ENCODE data around the gene AGER. TPM values are rescaled to one million over a fixed set of nuclear protein-coding genes. Genes with fewer than 3 reads are reported as not detected.

Gene AGER
- total and polyA plus RNA-seq, 2 donors (not counting 3 experiments of a cell fraction or from before 2014, with no cell fraction given) = 5.1 to 18.5 TPM

DNA sequence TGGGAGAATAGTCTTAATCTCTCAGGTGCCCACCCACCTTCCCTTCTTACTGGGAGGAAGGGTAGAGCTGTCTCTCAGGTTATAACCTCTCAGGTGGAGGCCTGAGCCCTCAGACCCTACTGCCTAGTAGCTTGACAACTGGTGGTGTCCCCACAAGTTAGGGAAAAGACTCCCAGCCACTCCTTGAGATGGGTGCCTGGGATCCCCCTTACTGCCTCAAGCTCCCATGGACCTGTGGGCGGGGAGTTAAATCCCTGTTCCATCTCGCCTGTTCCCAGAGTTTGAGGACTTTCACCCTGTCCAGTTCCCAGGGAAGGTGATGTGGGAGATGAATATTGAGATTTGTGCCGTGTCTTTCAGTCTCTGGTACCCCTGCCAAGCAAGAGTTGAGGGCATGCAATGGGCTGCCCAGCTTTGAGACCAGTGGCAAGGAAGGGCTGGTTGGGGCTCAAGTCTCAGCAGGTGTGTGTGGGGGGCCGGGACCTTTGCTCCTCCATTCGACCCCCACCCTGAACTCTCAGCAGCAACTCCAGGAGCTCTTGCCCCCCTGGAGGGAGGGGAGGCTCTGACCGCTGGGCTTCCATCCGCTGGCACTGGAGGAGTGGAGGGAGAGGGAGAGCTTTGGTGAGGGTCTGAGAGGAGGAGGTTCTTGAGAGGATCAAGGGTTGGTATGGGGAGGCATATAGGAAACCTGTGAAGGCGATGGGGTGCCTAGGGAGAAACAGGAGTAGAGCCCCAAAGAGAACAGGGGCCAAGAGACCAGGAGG lies 7.0 kb upstream of the AGER start:
- Histone ChIP-seq H3K4me2 (ENCODE audit: insufficient read depth, low read length) (no peak overlapping the region), H3K9ac (replicated peaks; ENCODE audit: extremely low read depth, insufficient read depth, low read length) (no peak overlapping the region), H3K9me1 (replicated peaks; ENCODE audit: control insufficient read depth, extremely low read depth, insufficient read depth, low read length) (no peaks in the 10 kb centered on the region), H3K9me3 (replicated peaks; ENCODE audit: control insufficient read depth, insufficient read depth, low read length) (no peaks in the 10 kb centered on the region), H3K4me1 (ENCODE audit: control insufficient read depth, extremely low read depth, insufficient read depth, low read length) (peaks cover 48% of the 10 kb centered on the region), H3K27ac (ENCODE audit: insufficient read depth, low read depth, low read length) (no peak overlapping the region), H2AFZ (ENCODE audit: low read depth, low read length) (no peak overlapping the region), H3K27me3 (ENCODE audit: control insufficient read depth in 2 of 2, insufficient read depth in 2 of 2, low read length in 2 of 2) (no peaks in the 10 kb centered on the region), H4K20me1 (replicated peaks; ENCODE audit: control insufficient read depth, extremely low read depth, insufficient read depth, low read length) (no peaks in the 10 kb centered on the region), H3K36me3 (ENCODE audit: control insufficient read depth in 2 of 2, extremely low read depth in 1 of 2, insufficient read depth in 2 of 2, low read length in 2 of 2) (peaks cover 0 to 14% of the 10 kb centered on the region in 2 experiments), H3K79me2 (ENCODE audit: control insufficient read depth, insufficient read depth, low read length) (peaks cover 23% of the 10 kb centered on the region), H3K4me3 (replicated peaks in 1 of 3; ENCODE audit: insufficient read depth in 1 of 3, low read depth in 1 of 3, low read length in 3 of 3) (no peak overlapping the region)
- DNase-seq (ENCODE audit: low read depth, low spot score) (no peak), FAIRE-seq (peak; percentile 4)
- intact Hi-C loops (cut with micrococcal nuclease) = loop anchor here (1.0 to 10.0 kb wide), 4 partner anchors 13 to 526 kb away; partner anchors contain the start of genes ATF6B, C6orf47, CSNK2B and GPANK1
- no TSS peak for BruUV-seq (replicated peaks)
- dilution Hi-C loops (cut with MboI; ENCODE audit: extremely low pct_ligation_motif_present, low sequenced_read_pairs) = no loop called here
- ChIA-PET POLR2A (interaction anchor here (1.0 kb wide), 1 partner anchor 14 kb away, joined by 5 read pairs; no protein-coding TSS in a partner anchor), CTCF (interaction anchor here (0.6 to 1.8 kb wide), 4 partner anchors 14 to 72 kb away, joined by 3 to 6 read pairs (median 5); partner anchors contain the start of gene ATF6B)
- TF ChIP-seq MYC (IDR thresholded peaks at IDR 0.05; ENCODE audit: low read depth, low read length) (no peak), POLR2A (IDR thresholded peaks at IDR 0.05; ENCODE audit: low read depth, low read length) (peak; percentile 4)

DNA sequence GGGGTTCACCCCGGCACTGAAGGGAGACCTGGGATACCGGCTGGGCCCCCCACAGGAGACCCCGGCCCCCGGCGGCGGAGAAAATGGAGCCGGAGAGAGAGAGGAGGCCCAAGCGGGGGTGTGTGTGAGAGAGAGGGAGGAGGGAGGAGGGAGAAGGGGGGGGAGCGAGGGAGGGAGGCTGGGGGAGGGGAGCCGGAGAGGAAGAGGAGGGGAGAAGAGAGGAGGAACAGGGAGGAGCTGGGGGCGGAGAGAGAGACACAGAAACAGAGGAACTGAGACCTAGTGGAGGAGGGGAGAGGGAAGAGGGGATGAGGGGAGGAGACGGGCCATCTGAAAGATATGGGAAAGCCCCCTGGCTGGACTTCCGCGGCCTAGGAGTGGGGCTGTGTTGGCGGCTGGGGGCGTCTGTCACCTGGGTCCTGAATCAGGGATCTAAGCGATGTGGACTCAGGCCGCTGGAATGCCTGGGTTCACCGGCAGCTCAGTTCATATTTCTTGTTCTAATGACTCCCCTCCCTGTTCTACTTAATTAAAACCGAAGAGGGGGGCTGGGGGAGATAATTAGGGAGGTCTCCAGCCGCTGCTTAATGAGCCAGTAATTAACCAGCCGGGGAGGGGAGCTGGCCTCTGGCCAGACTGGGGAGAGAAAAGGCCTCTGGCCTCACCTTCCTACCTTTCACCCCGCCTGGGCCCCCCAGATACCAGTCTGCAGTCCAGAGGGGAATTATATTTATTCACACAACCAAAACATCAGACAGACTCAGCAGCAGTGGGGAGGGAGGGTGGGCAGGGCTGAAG lies 6.2 kb upstream of the AGER start, which contains the start of gene PBX2:
Gene PBX2, minus strand, starts transcription at position 149 of the 798 bp plus-strand sequence. CDS start 287 bp downstream, outside the sequence.
- dilution Hi-C loops (cut with MboI; ENCODE audit: extremely low pct_ligation_motif_present, low sequenced_read_pairs) = no loop called here
- Histone ChIP-seq H3K27me3 (ENCODE audit: control insufficient read depth in 2 of 2, insufficient read depth in 2 of 2, low read length in 2 of 2) (no peaks in the 10 kb centered on the region), H3K9ac (replicated peaks; ENCODE audit: extremely low read depth, insufficient read depth, low read length) (peak within 1 kb of the TSS; percentile 80), H3K4me2 (ENCODE audit: insufficient read depth, low read length) (peak within 1 kb of the TSS; percentile 89), H3K4me3 (replicated peaks in 1 of 3; ENCODE audit: insufficient read depth in 1 of 3, low read depth in 1 of 3, low read length in 3 of 3) (peak within 1 kb of the TSS; percentile 32 to 83 (median 73)), H3K9me3 (replicated peaks; ENCODE audit: control insufficient read depth, insufficient read depth, low read length) (no peaks in the 10 kb centered on the region), H2AFZ (ENCODE audit: low read depth, low read length) (no peak within 1 kb of the TSS), H3K4me1 (ENCODE audit: control insufficient read depth, extremely low read depth, insufficient read depth, low read length) (peaks cover 47% of the 10 kb centered on the region), H3K36me3 (ENCODE audit: control insufficient read depth in 2 of 2, extremely low read depth in 1 of 2, insufficient read depth in 2 of 2, low read length in 2 of 2) (peaks cover 0 to 16% of the 10 kb centered on the region in 2 experiments), H3K79me2 (ENCODE audit: control insufficient read depth, insufficient read depth, low read length) (peaks cover 23% of the 10 kb centered on the region), H3K27ac (ENCODE audit: insufficient read depth, low read depth, low read length) (peak within 1 kb of the TSS; percentile 83), H3K9me1 (replicated peaks; ENCODE audit: control insufficient read depth, extremely low read depth, insufficient read depth, low read length) (no peaks in the 10 kb centered on the region), H4K20me1 (replicated peaks; ENCODE audit: control insufficient read depth, extremely low read depth, insufficient read depth, low read length) (no peaks in the 10 kb centered on the region)
- FAIRE-seq (peak; percentile 92), DNase-seq (ENCODE audit: low read depth, low spot score) (peak; percentile 93)
- ChIA-PET POLR2A (interaction anchor here (0.6 to 1.0 kb wide), 2 partner anchors 13 to 511 kb away, joined by 3 to 5 read pairs; no protein-coding TSS in a partner anchor), CTCF (interaction anchor here (0.6 to 1.8 kb wide), 6 partner anchors 13 to 96 kb away, joined by 3 to 6 read pairs (median 4); partner anchors contain the start of genes ATF6B and FKBPL)
- TF ChIP-seq POLR2AphosphoS5 (IDR thresholded peaks at IDR 0.05; ENCODE audit: insufficient read depth, low read depth, low read length) = peak; percentile 57
- TF ChIP-seq POLR2A (IDR thresholded peaks at IDR 0.05; ENCODE audit: low read depth, low read length) = peak; percentile 53
- TF ChIP-seq MYC (IDR thresholded peaks at IDR 0.05; ENCODE audit: low read depth, low read length) = no peak
- TF ChIP-seq, protein P1, sequence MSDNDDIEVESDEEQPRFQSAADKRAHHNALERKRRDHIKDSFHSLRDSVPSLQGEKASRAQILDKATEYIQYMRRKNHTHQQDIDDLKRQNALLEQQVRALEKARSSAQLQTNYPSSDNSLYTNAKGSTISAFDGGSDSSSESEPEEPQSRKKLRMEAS (IDR thresholded peaks at IDR 0.05; ENCODE audit: insufficient read depth, insufficient read length) = no peak
- TF ChIP-seq, protein P2, sequence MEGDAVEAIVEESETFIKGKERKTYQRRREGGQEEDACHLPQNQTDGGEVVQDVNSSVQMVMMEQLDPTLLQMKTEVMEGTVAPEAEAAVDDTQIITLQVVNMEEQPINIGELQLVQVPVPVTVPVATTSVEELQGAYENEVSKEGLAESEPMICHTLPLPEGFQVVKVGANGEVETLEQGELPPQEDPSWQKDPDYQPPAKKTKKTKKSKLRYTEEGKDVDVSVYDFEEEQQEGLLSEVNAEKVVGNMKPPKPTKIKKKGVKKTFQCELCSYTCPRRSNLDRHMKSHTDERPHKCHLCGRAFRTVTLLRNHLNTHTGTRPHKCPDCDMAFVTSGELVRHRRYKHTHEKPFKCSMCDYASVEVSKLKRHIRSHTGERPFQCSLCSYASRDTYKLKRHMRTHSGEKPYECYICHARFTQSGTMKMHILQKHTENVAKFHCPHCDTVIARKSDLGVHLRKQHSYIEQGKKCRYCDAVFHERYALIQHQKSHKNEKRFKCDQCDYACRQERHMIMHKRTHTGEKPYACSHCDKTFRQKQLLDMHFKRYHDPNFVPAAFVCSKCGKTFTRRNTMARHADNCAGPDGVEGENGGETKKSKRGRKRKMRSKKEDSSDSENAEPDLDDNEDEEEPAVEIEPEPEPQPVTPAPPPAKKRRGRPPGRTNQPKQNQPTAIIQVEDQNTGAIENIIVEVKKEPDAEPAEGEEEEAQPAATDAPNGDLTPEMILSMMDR (IDR thresholded peaks at IDR 0.05; ENCODE audit: extremely low read depth in 1 of 2, insufficient read depth in 1 of 2, low read depth in 1 of 2, low read length in 2 of 2) = no peak
- BruUV-seq (replicated peaks) = TSS peak; percentile 67
- intact Hi-C loops (cut with micrococcal nuclease) = loop anchor here (1.0 to 10.0 kb wide), 4 partner anchors 12 to 525 kb away; partner anchors contain the start of genes ATF6B, C6orf47, CSNK2B and GPANK1

All from endothelial cell of umbilical vein (primary cell).